H1 (cell line): ENCODE measurements around the gene POLE.

Experiments used
- RFX5 ChIP-seq: IDR thresholded peaks from 2 replicates; pipeline ENCODE4 v1.6.1; 2011; ENCODE audit warnings: low read depth, low read length, improper control_type of control experiment, borderline replicate concordance
- SP4 ChIP-seq: IDR thresholded peaks from 2 replicates; pipeline ENCODE4 v1.6.1; 2012; ENCODE audit warnings: low read length, inconsistent platforms

DNA sequence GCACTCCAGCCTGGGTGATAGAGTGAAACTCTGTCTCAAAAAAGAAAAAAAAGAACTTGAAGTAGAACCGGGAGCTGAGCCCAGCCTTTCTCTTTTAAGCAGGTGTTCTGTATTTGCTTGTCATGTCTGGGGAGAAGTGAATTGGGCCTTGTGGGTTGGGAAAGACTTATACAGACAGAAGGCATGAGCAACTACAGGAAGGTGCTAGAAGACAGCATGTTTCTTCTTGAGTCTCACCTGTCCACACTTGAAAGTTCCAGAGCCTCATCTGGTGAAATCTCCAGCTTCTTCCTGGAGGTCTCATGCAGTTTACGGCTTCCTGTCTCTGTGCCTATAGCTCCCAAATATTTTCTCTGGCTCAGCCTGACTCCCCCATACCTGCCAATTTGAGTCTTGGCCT lies 26.0 kb upstream of the POLE start:
- no peak for TF ChIP-seq SP4
- no peak for TF ChIP-seq RFX5
